Gastrocnemius medialis (tissue), 4 donors: ENCODE data around the gene CMTM1. TPM values are rescaled to one million over a fixed set of nuclear protein-coding genes. Genes with fewer than 3 reads are reported as not detected.
A peak's percentile ranks its signal among the peaks of the same experiment; 100 is the strongest.

ENCODE experiments used
- ATAC-seq, 2 donors: fragments of 150-250 bp; one replicate each; pipeline ENCODE4 v1.9.1; 2016
- DNase-seq, 2 donors: peaks; one replicate each; pipeline ENCODE4 v3.0.0-alpha.2; 2019
- H3K27ac ChIP-seq, 4 donors: fragments of 200-600 bp; sonication (generic); 1 replicate in 1 of 4; 2 replicates in 3 of 4; pipeline ENCODE4 v1.5.1; 2016 to 2018; ENCODE audit warnings: mild to moderate bottlenecking in 2 of 4, moderate library complexity in 1 of 4
- H3K27me3 ChIP-seq, 3 donors: fragments of 200-600 bp; sonication (generic) in 2 of 3; 1 replicate in 1 of 3; 2 replicates in 2 of 3; pipeline versions ENCODE4 v1.5.1 to v1.6.0; 2016 to 2019; ENCODE audit warnings: mild to moderate bottlenecking in 1 of 3, moderate library complexity in 1 of 3
- H3K36me3 ChIP-seq, 2 donors: fragments of 200-600 bp; sonication (generic) in 1 of 2; one replicate each; pipeline ENCODE4 v1.5.1; 2017 to 2018
- H3K4me1 ChIP-seq, 2 donors: fragments of 200-600 bp; sonication (generic) in 1 of 2; one replicate each; pipeline ENCODE4 v1.5.1; 2016 to 2017; ENCODE audit warnings: mild to moderate bottlenecking in 2 of 2
- H3K4me3 ChIP-seq, 4 donors: fragments of 200-600 bp; sonication (generic) in 3 of 4; 1 replicate in 1 of 4; 2 replicates in 3 of 4; pipeline ENCODE4 v1.5.1; 2016 to 2019; ENCODE audit warnings: mild to moderate bottlenecking in 2 of 4
- H3K9me3 ChIP-seq, 3 donors: fragments of 200-600 bp; sonication (generic) in 2 of 3; 1 replicate in 1 of 3; 2 replicates in 2 of 3; pipeline ENCODE4 v1.5.1; 2016 to 2019
- POLR2A ChIP-seq, 2 donors: fragments of 450-650 bp; IDR thresholded peaks; one replicate each; pipeline ENCODE4 v1.6.1; 2017; ENCODE audit warnings: antibody characterized with exemption in 2 of 2, mild to moderate bottlenecking in 2 of 2, moderate library complexity in 2 of 2
- in situ Hi-C, 4 donors: fragments of 200-750 bp; cut with MboI; loops; one replicate each; pipeline versions ENCODE4 v1.15.0 to v1.8.0; 2017; ENCODE audit warnings: low sequenced_read_pairs in 4 of 4
- intact Hi-C: fragments of 100-400 bp; cut with DNase I; formaldehyde crosslinking; loops from one replicate; pipeline ENCODE4 v1.15.1; 2023; ENCODE audit warnings: low total_unique reads
- total RNA-seq, 4 donors: library from RNA; depleted of rRNA; stranded (reverse); fragments of >200 nt; gene quantifications; one replicate each; pipeline versions ENCODE4 v1.1.0 to v1.2.3, GENCODE V29; 2016
- TF ChIP-seq, protein P1 (sequence below), 5 experiments: fragments of 450-650 bp in 3 of 5; fragments of 200-600 bp in 2 of 5; sonication (generic) in 2 of 5; IDR thresholded peaks in 4 of 5; conservative IDR thresholded peaks in 1 of 5; 1 replicate in 4 of 5; 2 replicates in 1 of 5; pipeline ENCODE4 v1.5.1; 2016 to 2019; ENCODE audit warnings: antibody characterized with exemption in 5 of 5, mild to moderate bottlenecking in 3 of 5, moderate library complexity in 3 of 5

The CMTM1 gene
- total RNA-seq, 4 donors from 2014 or later: 0.31 TPM; not detected in 3

DNA sequence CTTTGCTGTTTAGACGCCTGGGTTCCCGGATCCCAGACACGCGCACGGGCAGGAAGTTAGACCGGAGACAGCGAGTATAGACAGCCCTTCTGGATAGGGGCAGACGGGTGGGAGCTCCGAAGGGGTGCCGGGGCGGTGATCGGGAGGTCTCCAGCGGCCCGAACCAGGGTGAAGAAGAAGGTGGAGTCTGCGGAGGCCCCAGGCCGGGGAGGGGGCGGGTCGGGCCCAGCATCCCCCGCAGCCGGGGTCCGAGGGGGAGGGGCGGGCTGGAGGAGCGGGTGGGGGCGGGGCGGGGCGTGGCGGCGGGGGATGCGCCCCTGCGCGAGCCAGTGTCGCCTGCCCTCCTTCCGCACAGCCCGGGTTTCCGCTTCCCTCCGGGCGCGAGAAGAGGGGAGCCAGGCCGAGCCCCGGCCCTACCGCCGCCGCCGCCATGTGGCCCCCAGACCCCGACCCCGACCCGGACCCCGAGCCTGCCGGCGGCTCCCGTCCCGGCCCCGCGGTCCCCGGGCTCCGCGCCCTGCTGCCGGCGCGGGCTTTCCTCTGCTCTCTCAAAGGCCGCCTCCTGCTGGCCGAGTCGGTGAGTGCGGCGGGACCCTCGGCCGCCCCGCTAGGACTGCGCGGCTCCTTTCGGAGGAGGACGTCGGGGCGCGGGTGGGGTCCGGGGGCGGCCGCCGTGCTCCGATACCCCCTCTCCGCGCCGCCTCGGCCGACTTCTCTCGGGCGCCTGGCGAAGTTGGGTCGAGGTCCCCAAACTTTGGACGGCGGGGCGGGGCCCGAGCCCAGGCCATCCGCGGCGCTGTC, 38.3 kb downstream of the CMTM1 start, which contains the start of gene CMTM3:
Gene CMTM3, plus strand, starts transcription at position 329 of the 801 bp plus-strand sequence. Its CDS starts 102 bp downstream, at position 431.
- intact Hi-C loops: loop anchor here (2.0 to 5.0 kb wide), 4 partner anchors 48 to 198 kb away; partner anchors contain the start of gene CMTM4
- in situ Hi-C loops: loop anchor here in 2 of 4 donors (10.0 to 25.0 kb wide), 2 partner anchors 200 to 258 kb away; no protein-coding TSS in a partner anchor
- H3K27me3 ChIP-seq: peaks cover 11 to 25% (median 18%) of the 10 kb centered on the region in 3 donors
- peak within 1 kb of the TSS; percentile 52 to 69 (median 62) for H3K4me3 ChIP-seq
- H3K36me3 ChIP-seq: no peaks in the 10 kb centered on the region
- H3K9me3 ChIP-seq: no peaks in the 10 kb centered on the region
- TF ChIP-seq, protein P1, sequence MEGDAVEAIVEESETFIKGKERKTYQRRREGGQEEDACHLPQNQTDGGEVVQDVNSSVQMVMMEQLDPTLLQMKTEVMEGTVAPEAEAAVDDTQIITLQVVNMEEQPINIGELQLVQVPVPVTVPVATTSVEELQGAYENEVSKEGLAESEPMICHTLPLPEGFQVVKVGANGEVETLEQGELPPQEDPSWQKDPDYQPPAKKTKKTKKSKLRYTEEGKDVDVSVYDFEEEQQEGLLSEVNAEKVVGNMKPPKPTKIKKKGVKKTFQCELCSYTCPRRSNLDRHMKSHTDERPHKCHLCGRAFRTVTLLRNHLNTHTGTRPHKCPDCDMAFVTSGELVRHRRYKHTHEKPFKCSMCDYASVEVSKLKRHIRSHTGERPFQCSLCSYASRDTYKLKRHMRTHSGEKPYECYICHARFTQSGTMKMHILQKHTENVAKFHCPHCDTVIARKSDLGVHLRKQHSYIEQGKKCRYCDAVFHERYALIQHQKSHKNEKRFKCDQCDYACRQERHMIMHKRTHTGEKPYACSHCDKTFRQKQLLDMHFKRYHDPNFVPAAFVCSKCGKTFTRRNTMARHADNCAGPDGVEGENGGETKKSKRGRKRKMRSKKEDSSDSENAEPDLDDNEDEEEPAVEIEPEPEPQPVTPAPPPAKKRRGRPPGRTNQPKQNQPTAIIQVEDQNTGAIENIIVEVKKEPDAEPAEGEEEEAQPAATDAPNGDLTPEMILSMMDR (IDR thresholded peaks at IDR 0.05 in 4 of 5, conservative IDR thresholded peaks at IDR 0.05 in 1 of 5): peak; percentile 38 to 74 (median 64)
- TF ChIP-seq POLR2A (IDR thresholded peaks at IDR 0.05): no peak
- peak within 1 kb of the TSS; percentile 65 to 81 (median 80) for H3K27ac ChIP-seq
- DNase-seq (no peak), ATAC-seq (peak; percentile 46)
- H3K4me1 ChIP-seq: peaks cover 14% of the 10 kb centered on the region in 2 donors

DNA sequence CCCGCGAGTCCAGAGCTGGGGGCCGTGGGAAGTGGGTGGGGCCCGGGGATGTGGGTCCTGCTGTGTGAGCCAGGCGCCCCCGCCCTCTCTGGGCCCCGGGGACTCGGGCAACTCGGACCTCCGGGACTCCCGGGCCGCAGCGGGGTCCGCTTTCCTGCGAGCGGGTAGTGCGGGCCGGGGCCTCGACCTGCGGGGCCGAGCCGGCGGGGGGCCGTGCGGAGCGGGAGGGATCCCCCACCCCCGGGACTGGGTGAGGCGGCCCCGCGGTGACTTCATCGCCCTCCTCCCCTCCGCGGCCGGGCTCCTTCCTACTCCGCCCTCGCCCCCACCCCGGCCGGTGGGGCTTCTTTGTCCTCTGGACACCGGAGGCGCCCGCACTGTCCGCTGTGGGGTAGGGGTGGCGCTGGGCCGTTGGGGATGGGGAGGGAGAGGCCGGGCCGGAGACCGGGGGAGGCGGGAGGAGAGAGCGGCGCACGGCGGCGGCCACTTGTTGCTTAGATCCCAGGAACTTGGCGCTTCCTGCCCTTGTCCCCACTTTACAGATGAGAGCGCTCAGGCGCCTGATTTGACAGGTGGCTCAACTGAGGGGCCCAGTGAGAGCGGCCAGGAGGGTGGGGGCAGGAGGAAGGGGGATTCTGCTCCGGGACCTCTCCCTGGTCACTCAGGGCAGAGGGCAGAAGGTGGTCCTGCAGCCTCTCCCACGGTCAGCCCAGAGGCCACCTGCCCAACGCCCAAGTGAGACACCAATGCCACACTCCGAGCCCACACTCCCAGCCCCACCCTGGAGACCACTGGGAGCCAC, 39.1 kb downstream of the CMTM1 start:
- H3K4me1 ChIP-seq: peaks cover 14% of the 10 kb centered on the region in 2 donors
- H3K27ac ChIP-seq: peak overlapping the region; percentile 65 to 81 (median 80)
- TF ChIP-seq POLR2A (IDR thresholded peaks at IDR 0.05): peak in 1 of 2 donors; percentile 9
- TF ChIP-seq, protein P1 (IDR thresholded peaks at IDR 0.05 in 4 of 5, conservative IDR thresholded peaks at IDR 0.05 in 1 of 5): no peak
- no peak for DNase-seq
- H3K9me3 ChIP-seq: no peaks in the 10 kb centered on the region
- H3K4me3 ChIP-seq: peak overlapping the region; percentile 52 to 69 (median 62)
- intact Hi-C loops: loop anchor here (2.0 to 5.0 kb wide), 3 partner anchors 47 to 199 kb away; partner anchors contain the start of gene CMTM4
- no peaks in the 10 kb centered on the region for H3K36me3 ChIP-seq
- in situ Hi-C loops: loop anchor here in 2 of 4 donors (10.0 to 25.0 kb wide), 2 partner anchors 201 to 257 kb away; no protein-coding TSS in a partner anchor
- peaks cover 11 to 25% (median 18%) of the 10 kb centered on the region in 3 donors for H3K27me3 ChIP-seq
- ATAC-seq: peak in 1 of 2 donors; percentile 18

DNA sequence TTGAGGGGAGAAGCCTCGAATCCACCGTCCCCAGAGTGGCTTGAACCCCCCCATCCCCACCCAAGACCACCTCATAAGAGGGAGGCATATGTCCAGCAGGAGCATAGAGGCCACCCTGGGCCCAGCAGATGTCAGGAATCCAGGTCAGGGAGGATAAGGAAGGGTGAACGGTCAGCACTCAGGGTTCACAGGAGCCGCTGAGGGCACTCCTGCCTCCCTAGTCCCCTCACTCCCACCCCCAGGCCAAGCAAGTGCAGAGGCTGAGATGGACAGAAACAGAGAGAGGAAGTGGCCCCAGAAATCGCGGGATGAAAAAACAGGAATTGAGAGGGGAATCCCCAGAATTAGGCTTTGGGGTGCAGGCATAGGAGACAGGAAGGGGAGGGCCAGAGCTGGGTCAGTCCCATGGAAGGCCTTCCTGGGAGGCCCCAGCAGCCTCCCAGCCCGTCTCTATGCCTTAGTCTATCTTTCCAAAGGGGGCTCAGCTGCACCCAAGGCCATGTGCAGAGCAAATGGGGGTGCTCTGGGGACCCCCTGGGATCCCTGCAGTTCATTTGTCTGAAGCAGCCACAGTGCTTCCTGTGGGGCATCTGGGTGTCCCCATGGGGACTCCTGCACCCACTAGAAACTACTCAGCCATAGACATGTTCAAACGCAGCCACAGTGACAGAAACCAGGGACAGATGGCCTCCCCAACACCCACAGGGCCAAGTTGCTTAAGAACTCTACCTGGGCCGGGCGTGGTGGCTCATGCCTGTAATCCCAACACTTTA, 39.9 kb downstream of the CMTM1 start:
- Histone ChIP-seq H3K4me1 (peaks cover 14% of the 10 kb centered on the region in 2 donors), H3K27me3 (peaks cover 11 to 25% (median 18%) of the 10 kb centered on the region in 3 donors), H3K9me3 (no peaks in the 10 kb centered on the region), H3K4me3 (peak overlapping the region; percentile 52 to 69 (median 62)), H3K36me3 (no peaks in the 10 kb centered on the region), H3K27ac (peak overlapping the region; percentile 65 to 81 (median 80))
- DNase-seq (no peak), ATAC-seq (no peak)
- in situ Hi-C loops: loop anchor here in 2 of 4 donors (10.0 to 25.0 kb wide), 2 partner anchors 201 to 256 kb away; no protein-coding TSS in a partner anchor
- no peak for TF ChIP-seq POLR2A (IDR thresholded peaks at IDR 0.05)
- TF ChIP-seq, protein P1 (IDR thresholded peaks at IDR 0.05 in 4 of 5, conservative IDR thresholded peaks at IDR 0.05 in 1 of 5): no peak
- intact Hi-C loops: loop anchor here (2.0 to 5.0 kb wide), 3 partner anchors 46 to 199 kb away; partner anchors contain the start of gene CMTM4
